ENCODE results near the gene TBC1D23. TPM values are rescaled to one million over a fixed set of nuclear protein-coding genes. Genes with fewer than 3 reads are reported as not detected.

Gene TBC1D23
- total RNA-seq, 1 experiment from 2014 or later: 37.9 TPM

DNA sequence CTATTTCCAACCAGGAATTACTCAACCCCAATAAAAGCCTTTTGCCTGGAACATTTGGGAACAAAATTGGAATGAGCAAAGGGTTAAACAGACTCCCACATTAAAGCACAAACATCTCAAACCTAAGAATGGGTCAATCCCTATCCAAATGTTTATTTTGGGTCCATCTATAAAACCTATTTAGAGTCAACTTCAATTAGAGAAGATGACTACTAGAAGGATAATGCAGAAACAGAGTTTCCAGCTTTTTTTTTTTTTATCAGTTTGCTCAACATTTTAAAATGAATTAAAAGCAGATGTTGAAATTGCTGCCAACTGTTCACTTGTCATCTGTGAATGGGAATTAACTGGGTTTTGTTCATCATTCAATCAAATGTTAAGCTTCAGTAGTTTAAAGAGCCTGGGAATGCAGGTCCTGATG lies 4.1 kb upstream of the TBC1D23 start:
- no peaks in the 10 kb centered on the region for H3K9me3 ChIP-seq (ENCODE audit: low read length)
- no peak overlapping the region for H3K4me3 ChIP-seq (ENCODE audit: low read length)
- H3K36me3 ChIP-seq (ENCODE audit: low read depth, low read length): no peaks in the 10 kb centered on the region
- DNase-seq: peak; percentile 26
- peaks cover 27% of the 10 kb centered on the region for H3K4me1 ChIP-seq (ENCODE audit: insufficient read depth, low read length)
- H4K20me1 ChIP-seq (ENCODE audit: low read length): no peaks in the 10 kb centered on the region
- ATAC-seq: no peak
- no peak overlapping the region for H3K4me2 ChIP-seq (ENCODE audit: low read length)
- ChIA-PET POLR2A (ENCODE audit: unreplicated experiment) (interaction anchor here (0.6 kb wide), 1 partner anchor 170 kb away, joined by 5 read pairs; no protein-coding TSS in a partner anchor), CTCF (interaction anchor here (0.6 to 1.0 kb wide), 4 partner anchors 60 to 776 kb away, joined by 3 to 6 read pairs (median 4); no protein-coding TSS in a partner anchor)
- TF ChIP-seq EZH2phosphoT487 (IDR thresholded peaks at IDR 0.05; ENCODE audit: borderline replicate concordance, low read length): no peak
- no peak for TF ChIP-seq EZH2 (IDR thresholded peaks at IDR 0.05; ENCODE audit: low read length, unreplicated experiment)
- TF ChIP-seq, protein P1, sequence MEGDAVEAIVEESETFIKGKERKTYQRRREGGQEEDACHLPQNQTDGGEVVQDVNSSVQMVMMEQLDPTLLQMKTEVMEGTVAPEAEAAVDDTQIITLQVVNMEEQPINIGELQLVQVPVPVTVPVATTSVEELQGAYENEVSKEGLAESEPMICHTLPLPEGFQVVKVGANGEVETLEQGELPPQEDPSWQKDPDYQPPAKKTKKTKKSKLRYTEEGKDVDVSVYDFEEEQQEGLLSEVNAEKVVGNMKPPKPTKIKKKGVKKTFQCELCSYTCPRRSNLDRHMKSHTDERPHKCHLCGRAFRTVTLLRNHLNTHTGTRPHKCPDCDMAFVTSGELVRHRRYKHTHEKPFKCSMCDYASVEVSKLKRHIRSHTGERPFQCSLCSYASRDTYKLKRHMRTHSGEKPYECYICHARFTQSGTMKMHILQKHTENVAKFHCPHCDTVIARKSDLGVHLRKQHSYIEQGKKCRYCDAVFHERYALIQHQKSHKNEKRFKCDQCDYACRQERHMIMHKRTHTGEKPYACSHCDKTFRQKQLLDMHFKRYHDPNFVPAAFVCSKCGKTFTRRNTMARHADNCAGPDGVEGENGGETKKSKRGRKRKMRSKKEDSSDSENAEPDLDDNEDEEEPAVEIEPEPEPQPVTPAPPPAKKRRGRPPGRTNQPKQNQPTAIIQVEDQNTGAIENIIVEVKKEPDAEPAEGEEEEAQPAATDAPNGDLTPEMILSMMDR (conservative IDR thresholded peaks at IDR 0.05; ENCODE audit: low read depth, low read length): no peak
- intact Hi-C loops (cut with micrococcal nuclease): no loop called here
- no peaks in the 10 kb centered on the region for H3K27me3 ChIP-seq (ENCODE audit: low read length)
- no peak overlapping the region for H3K27ac ChIP-seq (ENCODE audit: low read length)
- no peaks in the 10 kb centered on the region for H3F3A ChIP-seq (ENCODE audit: low read length, unreplicated experiment)
- H3K9ac ChIP-seq (ENCODE audit: low read length): no peak overlapping the region
- no peak overlapping the region for H2AFZ ChIP-seq (ENCODE audit: low read length)
- H3K79me2 ChIP-seq (ENCODE audit: low read length): peaks cover 9% of the 10 kb centered on the region
- no TSS peak for BruUV-seq (replicated peaks)
- H3K9me2 ChIP-seq (replicated peaks; ENCODE audit: low read length): no peaks in the 10 kb centered on the region

DNA sequence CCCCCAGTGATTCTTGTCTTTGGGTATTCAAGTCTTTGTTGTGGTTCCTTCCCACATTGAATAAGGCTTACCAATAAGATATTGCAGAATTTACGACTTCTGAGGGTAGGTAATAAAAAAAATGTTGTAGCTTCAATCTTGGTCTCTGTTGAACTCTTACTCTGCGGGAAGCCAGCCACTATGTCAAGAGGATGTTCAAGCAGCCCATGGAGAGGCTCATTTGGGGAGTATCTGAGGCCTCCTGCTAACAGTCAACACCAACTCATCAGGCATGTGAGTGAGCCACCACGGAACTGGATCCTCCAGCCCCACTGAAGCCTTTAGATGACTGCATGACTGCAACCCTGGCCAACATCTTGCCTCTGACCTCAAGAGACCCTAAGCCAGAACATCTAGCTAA lies 3.2 kb upstream of the TBC1D23 start:
- CTCF ChIA-PET: no interaction called here
- no TSS peak for BruUV-seq (replicated peaks)
- H3K4me1 ChIP-seq (ENCODE audit: insufficient read depth, low read length): peaks cover 31% of the 10 kb centered on the region
- H4K20me1 ChIP-seq (ENCODE audit: low read length): no peaks in the 10 kb centered on the region
- DNase-seq (no peak), ATAC-seq (no peak)
- no peaks in the 10 kb centered on the region for H3K36me3 ChIP-seq (ENCODE audit: low read depth, low read length)
- no peak overlapping the region for H3K27ac ChIP-seq (ENCODE audit: low read length)
- TF ChIP-seq, protein P1 (conservative IDR thresholded peaks at IDR 0.05; ENCODE audit: low read depth, low read length): no peak
- TF ChIP-seq EZH2phosphoT487 (IDR thresholded peaks at IDR 0.05; ENCODE audit: borderline replicate concordance, low read length) (no peak), EZH2 (IDR thresholded peaks at IDR 0.05; ENCODE audit: low read length, unreplicated experiment) (no peak)
- intact Hi-C loops (cut with micrococcal nuclease): no loop called here
- POLR2A ChIA-PET (ENCODE audit: unreplicated experiment): no interaction called here
- H3K79me2 ChIP-seq (ENCODE audit: low read length): peaks cover 18% of the 10 kb centered on the region
- no peaks in the 10 kb centered on the region for H3K9me2 ChIP-seq (replicated peaks; ENCODE audit: low read length)
- H3F3A ChIP-seq (ENCODE audit: low read length, unreplicated experiment): no peaks in the 10 kb centered on the region
- no peak overlapping the region for H2AFZ ChIP-seq (ENCODE audit: low read length)
- H3K27me3 ChIP-seq (ENCODE audit: low read length): no peaks in the 10 kb centered on the region
- no peak overlapping the region for H3K9ac ChIP-seq (ENCODE audit: low read length)
- no peak overlapping the region for H3K4me2 ChIP-seq (ENCODE audit: low read length)
- no peak overlapping the region for H3K4me3 ChIP-seq (ENCODE audit: low read length)
- no peaks in the 10 kb centered on the region for H3K9me3 ChIP-seq (ENCODE audit: low read length)

DNA sequence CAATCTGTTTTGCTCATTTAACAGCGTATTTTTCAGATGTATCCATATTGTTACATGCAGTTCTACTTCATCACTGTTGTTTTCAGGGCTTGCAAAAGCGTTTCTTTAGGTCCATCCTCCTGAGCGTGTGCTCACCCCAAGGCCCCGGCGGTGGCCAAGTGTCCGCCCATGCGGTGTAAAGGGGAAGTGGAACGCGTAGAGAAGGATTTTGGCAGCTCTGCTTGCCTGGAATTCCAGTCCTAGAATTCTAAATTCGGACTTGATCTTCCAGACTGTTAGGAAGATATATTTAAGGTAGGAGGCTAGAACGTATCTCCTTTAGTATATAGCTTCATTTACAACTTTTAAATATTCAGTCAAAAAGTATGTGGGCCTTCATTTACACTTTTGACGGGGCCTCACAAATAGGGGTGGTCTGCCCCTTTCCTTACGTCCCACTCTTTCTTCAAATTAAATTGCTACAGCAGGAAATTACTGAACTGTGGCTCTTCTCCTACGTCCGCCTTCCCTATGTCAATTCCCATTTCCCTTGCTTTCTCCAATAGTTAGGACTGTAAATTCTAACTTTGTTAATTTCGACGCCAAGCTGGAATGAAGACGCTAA lies 609 bp upstream of the TBC1D23 start:
- Histone ChIP-seq H3F3A (ENCODE audit: low read length, unreplicated experiment) (no peaks in the 10 kb centered on the region), H3K79me2 (ENCODE audit: low read length) (peaks cover 43% of the 10 kb centered on the region), H2AFZ (ENCODE audit: low read length) (peak overlapping the region; percentile 91), H3K27me3 (ENCODE audit: low read length) (no peaks in the 10 kb centered on the region), H3K9me2 (replicated peaks; ENCODE audit: low read length) (no peaks in the 10 kb centered on the region), H3K36me3 (ENCODE audit: low read depth, low read length) (no peaks in the 10 kb centered on the region), H3K27ac (ENCODE audit: low read length) (no peak overlapping the region), H3K9ac (ENCODE audit: low read length) (peak overlapping the region; percentile 43), H3K9me3 (ENCODE audit: low read length) (no peaks in the 10 kb centered on the region), H4K20me1 (ENCODE audit: low read length) (peaks cover 4% of the 10 kb centered on the region; the same call in 1 of the 2 replicates), H3K4me3 (ENCODE audit: low read length) (peak overlapping the region; percentile 60), H3K4me1 (ENCODE audit: insufficient read depth, low read length) (peaks cover 44% of the 10 kb centered on the region), H3K4me2 (ENCODE audit: low read length) (peak overlapping the region; percentile 82)
- DNase-seq (no peak), ATAC-seq (no peak)
- intact Hi-C loops (cut with micrococcal nuclease): loop anchor here (5.0 kb wide), 2 partner anchors 173 to 358 kb away; no protein-coding TSS in a partner anchor
- TF ChIP-seq EZH2 (IDR thresholded peaks at IDR 0.05; ENCODE audit: low read length, unreplicated experiment): no peak
- TF ChIP-seq, protein P1 (conservative IDR thresholded peaks at IDR 0.05; ENCODE audit: low read depth, low read length): no peak
- TF ChIP-seq EZH2phosphoT487 (IDR thresholded peaks at IDR 0.05; ENCODE audit: borderline replicate concordance, low read length): no peak
- TSS peak; percentile 79 for BruUV-seq (replicated peaks)
- CTCF ChIA-PET: interaction anchor here (0.8 kb wide), 1 partner anchor 417 kb away, joined by 3 read pairs; no protein-coding TSS in a partner anchor
- POLR2A ChIA-PET (ENCODE audit: unreplicated experiment): interaction anchor here (0.5 to 0.9 kb wide), 11 partner anchors 9 to 718 kb away, joined by 3 to 20 read pairs (median 4); no protein-coding TSS in a partner anchor
